ENCODE results near the gene NBAS.

The NBAS gene

GRCh38 chr2:15307526-15307925 is 253.6 kb downstream of the NBAS start:
- no peak for DNase-seq (ENCODE audit: low read depth)

GRCh38 chr2:15306706-15307105 is 254.4 kb downstream of the NBAS start:
- no peak for DNase-seq (ENCODE audit: low read depth)

GRCh38 chr2:15303874-15304273 is 257.3 kb downstream of the NBAS start:
- DNase-seq (ENCODE audit: low read depth), result no peak

DNA sequence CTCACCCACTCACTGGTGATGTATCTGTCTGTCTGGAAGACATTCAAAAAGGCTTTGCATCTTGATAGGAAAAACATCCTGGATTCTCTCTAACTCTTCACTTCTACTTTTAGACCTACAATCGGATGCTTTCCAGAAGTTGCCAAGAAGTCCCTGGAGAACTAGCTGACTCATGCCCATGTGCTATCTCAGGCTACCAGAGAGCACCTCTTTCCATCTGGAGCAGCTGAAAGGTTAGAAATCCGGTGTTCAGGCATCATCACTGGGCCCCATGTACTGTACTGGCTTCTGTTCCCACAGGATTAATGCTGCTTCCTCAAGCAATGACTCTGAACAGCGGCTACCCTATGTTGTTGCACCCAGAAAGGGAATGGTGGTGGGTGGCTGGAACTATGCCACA is 259.0 kb downstream of the NBAS start:
- DNase-seq (ENCODE audit: low read depth), result no peak

GRCh38 chr2:15300624-15301573 is 260.2 kb downstream of the NBAS start:
- no peak for DNase-seq (ENCODE audit: low read depth)

DNA sequence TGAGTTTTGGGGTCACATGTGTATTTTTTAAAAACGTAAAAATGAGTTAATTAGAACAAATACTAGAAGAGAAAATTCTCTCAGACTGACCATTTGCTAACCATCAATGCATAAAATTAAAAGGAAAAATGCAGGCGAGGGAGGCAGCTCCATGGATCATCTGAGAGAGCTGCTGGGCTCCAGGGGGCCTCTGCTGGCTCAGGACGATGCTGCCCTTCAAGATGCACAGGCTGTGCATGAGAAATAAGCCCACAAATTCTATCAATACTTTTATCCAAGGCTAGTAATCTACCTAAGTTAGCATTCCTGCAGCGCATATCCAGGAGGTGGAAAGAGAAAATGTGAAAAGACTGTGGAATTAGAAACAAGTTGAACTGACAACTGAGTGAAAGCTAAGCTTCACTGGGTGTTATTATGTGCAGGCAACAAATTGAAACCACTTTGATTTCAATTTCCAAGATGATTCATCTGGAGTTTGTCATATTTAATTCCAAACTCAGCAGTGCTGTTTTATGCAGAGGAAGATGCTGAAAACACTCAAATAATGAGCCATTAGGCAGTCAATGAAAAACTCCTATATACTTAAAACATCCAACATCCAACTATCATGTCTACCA is 261.1 kb downstream of the NBAS start:
- no peak for DNase-seq (ENCODE audit: low read depth)

DNA sequence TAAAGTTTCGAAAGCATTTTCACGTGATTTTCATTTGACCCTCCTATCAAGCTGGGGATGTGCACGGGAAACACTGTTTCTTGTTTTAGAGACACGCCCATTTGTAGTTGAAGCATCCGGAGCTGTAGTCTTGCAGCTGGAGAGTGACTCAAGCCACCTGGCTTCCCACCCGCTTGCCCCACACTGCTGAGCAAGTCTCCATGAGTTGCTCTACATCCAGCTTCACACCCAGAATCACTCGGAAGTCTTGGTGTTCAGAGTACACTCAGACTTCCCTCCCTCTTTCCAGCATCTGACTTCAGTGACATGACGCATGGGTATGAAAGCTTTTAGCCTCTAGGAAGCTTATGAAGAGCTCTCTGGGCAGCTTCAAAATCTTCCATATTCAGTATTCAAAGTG is 262.4 kb downstream of the NBAS start:
- DNase-seq (ENCODE audit: low read depth), result no peak

DNA sequence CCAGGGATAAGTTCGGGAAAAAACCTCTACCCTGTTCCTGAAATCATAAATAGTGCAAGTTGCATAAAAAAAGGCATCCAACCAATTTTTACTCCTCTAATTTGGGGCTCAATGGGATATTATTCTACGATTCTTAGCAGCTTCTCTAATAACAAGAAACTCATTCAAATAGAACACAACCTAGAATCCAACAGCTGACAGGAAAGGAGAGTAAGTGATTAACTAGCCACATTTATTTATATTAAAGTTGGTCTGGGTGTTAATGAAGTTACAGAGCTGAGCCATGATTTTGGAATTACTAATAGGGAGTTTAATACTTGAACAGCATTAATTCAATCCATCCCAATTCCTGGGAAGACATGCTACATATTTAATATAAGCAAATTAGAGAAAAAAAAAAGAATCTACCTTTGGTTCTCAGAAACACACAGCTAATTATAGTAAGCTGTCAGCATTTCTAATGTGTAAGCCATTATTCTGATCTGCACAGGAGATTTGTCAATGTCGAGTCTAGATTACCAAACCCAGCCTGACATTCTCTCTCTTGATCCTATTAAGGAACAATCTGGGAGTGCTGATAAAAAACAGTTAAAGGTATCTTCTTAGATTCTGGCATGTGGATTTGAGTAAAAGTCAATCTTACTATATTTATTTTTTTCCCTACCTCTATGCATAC is 267.7 kb downstream of the NBAS start:
- no peak for DNase-seq (ENCODE audit: low read depth)

DNA sequence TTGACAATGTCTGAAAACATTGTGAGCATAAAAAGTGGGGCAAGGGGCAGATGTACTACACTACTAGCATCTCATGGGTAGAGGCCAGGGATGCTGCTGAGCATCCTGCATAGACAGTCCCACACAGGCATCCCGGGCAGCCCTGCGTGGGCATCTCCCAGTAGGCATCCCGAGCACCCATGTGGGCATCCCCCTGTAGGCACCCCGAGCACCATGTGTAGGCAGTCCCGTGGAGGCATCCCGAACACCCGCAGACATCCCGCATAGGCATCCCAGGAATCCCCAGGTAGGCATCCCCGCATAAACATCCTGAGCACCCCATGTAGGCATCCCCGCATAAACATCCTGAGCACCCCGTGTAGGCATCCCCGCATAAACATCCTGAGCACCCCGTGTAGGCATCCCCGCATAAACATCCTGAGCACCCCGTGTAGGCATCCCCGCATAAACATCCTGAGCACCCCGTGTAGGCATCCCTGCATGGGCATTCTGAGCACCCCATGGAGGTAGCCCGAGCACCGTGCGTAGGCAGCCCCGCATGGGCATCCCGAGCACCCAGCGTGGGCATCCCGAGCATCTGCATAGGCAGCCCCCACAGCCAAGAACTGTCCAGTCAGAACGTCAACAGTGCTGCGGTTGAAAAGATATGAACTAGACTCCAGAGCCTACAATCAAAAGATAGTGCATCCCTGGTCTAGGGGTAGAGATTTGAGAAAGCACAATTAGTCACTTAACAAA is 273.5 kb downstream of the NBAS start:
- DNase-seq (ENCODE audit: low read depth), result no peak

DNA sequence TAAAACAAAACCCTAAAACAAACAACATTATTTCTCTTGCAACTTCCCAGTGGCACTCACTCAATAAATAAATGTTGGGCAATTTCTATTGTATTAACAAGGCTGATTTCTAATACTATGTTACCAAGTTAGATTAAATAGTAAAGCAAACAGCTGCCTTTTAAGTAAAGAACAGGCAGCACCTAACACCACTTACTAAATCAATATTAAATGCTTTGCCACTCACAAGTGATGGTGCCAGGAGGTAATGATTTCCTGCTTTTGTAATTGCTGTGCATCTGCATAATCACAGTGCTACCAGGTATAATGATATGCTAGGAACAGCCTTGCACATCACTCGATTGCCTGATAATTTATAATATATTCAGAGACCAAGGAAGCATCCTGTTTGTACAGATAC is 276.5 kb downstream of the NBAS start:
- DNase-seq (ENCODE audit: low read depth), result no peak

DNA sequence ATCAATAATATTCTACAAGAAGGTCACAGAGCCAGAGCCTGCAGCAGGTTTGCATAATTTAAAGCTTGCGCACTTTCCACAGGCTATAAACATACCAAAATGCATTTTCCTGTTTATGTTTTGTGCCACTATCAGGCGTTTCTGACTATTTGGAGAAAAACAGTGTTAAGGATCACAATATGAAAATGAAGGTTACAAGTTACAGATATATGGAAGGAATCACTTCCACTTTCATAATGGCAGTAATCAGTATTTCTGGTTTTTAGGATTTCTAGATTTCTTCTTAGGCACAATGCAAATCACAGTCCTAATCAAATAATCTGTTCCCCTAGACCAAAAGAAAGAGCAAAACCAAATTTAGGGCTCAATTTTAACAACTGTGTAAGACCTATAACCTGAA is 279.5 kb downstream of the NBAS start:
- no peak for DNase-seq (ENCODE audit: low read depth)

- DNase-seq (ENCODE audit: low read depth), result no peak
Observed at GRCh38 chr2:15279201-15279876, 281.8 kb downstream of the NBAS start.

DNA sequence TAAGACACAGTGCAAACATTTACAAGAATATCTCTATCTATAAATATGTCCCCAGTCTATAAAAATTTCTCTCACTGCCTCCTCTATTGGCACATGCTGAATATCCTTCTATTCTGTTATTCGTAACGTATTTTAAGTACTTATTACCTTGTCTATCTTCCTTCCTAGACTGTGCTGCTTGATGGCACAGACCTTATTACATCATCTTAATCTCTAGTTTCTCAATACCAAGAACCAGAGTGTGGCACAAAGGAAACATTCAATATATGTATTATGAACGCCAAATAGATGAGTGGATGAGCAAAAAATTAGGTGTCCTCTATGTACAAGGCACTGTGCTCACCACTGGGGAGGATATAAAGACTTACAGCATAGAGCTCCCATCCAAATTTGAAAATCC is 282.8 kb downstream of the NBAS start:
- DNase-seq (ENCODE audit: low read depth), result no peak

DNA sequence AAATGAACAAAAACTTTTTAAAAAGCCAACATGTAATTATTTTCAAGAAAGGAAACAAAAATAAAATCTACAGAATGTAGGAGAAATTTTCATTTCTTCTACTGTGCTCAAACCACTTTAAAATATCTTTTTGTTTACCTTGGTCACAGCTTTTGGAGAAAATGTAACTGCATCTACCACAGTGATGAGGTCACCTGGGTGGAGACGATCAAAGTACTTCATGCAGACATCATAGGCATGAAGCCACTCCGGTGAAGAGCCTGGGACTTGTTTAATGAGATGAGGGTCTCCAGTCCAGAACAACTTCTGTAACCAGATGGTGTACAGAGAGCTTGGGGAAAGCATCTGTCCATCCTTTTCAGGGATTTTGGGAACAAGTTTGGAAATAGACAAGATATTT is 285.8 kb downstream of the NBAS start:
- no peak for DNase-seq (ENCODE audit: low read depth)

- no peak for DNase-seq (ENCODE audit: low read depth)
Observed at GRCh38 chr2:15273452-15273851, 287.7 kb downstream of the NBAS start.

GRCh38 chr2:15272942-15273341 is 288.2 kb downstream of the NBAS start:
- no peak for DNase-seq (ENCODE audit: low read depth)

GRCh38 chr2:15271941-15272542 is 289.1 kb downstream of the NBAS start:
- no peak for DNase-seq (ENCODE audit: low read depth)

DNA sequence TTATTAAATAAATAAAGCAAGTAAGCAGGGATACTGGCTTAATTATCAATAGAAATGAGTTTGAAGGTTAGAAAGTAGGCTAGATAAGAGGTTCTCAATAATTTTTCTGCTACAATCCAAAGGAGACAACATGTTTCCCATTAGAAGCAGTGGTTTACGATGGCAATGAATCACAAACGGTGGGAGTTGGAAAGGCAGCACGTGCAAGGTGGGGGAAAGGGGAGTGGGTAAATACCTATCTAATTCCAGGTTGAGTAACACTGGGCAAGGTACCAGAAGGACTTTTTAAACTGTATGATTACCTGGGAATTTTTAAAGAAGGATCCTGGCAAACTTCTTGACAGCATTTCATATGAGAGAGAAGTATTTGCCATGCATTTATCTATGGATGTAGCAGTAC is 289.9 kb downstream of the NBAS start:
- no peak for DNase-seq (ENCODE audit: low read depth)

DNA sequence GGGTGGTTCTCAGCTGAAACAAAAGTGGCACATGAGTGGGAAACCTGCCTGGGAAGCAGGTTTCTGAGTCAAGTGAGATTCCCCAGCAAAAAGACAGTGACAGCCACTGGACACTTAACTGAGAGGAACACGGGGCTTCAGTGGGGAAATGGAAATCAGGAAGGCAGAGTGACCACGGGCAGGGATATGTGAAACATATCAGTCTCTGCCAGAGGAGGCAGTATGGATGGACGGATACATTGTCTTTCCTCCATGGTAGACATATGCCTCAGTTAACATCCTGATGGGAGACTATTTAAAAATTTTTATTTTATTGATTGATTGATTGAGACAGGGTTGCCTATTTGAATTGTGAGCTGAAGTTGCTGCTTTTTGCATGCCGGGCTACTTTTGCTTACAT is 292.1 kb downstream of the NBAS start:
- DNase-seq (ENCODE audit: low read depth), result no peak

GRCh38 chr2:15265889-15266288 is 295.2 kb downstream of the NBAS start:
- DNase-seq (ENCODE audit: low read depth), result no peak

DNA sequence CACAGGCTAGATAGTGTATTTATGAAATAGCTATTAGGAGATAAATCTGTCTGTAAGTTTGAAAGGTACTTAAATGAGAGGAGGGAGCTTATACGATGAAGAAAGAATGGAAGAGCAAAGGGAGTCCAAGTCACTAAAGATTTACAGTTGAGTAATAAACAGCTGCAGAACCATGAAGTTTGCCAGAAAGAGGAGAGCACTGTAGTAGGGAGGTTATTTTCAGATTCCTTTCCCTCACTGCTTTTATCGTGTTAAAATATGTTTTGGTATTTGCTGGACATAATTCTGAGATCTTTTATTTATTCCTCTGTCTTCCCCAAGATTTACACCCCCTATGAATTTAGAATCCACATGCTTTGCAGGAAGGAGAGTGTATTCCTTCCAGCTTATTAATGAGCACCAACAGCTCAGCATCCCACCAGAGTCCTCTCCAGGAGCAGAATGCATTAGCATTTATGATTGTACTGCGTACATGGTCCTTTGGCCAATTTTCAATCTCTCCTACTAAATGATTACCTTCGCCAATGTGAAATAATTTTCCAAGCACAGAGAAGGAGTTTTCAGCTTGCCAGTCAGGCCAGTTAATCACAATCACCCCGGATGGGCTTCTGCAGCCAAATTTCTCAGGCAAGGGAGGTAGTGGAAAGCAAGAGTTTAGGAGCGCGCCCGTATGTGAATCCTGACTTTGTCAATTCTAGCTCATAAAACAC is 297.0 kb downstream of the NBAS start:
- DNase-seq (ENCODE audit: low read depth), result no peak
